HL-60/S4 (cell line): ENCODE data around the gene URGCP.
"Not testable (repeated sequence)": the region's sequence is repeated elsewhere in the genome, so short reads cannot be mapped to it uniquely, and the experiment has no call there.

Source experiments
- in situ Hi-C: fragments of 300-500 bp; cut with MboI; formaldehyde crosslinking; loops from 2 replicates; pipeline ENCODE4 v1.14.3; 2022; ENCODE audit warnings: low sequenced_read_pairs

Gene URGCP

DNA sequence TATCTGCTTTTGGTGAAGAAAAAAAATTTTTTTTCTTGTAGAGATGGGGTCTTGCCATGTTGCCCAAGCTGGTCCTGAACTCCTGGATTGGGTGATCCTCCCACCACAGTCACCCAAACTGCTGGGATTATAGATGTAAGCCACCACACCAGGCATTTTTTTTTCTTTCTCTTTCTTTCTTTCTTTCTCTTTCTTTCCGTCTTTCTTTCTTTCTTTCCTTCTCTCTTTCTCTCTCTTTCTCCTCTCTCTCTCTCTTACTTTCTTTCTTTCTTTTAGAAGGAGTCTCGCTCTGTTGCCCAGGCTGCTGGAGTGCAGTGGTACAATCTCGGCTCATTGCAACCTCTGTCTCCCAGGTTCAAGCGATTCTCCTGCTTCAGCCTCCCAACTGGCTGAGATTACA is 16.3 kb upstream of the URGCP start:
- in situ Hi-C loops: no loop called here

- in situ Hi-C loops: no loop called here
Observed at GRCh38 chr7:43921423-43921822, 15.0 kb upstream of the URGCP start.

- in situ Hi-C loops: no loop called here
Observed at GRCh38 chr7:43915907-43916306, 9.5 kb upstream of the URGCP start.

DNA sequence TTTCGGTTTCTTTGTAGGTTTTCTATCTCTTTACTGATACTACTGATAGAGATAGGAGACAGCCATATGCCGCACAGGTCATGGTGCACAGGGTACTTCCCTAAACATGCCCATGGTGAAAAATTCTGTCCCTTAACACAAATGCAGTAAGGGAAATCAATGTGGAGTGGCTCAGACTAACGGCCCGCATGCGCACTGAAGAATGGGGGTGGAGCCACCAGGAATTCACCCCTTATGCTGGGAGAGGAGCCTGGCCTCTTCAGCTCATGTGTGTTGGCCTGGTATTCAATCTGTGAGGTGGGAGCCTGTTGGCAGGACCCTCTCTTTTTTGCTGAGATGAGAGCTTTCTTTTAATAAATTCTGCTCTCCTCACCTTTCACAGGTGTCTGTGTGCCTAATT is 8.4 kb upstream of the URGCP start:
- in situ Hi-C loops: no loop called here

GRCh38 chr7:43905956-43906330 is 453 bp downstream of the URGCP start:
- in situ Hi-C loops: no loop called here

DNA sequence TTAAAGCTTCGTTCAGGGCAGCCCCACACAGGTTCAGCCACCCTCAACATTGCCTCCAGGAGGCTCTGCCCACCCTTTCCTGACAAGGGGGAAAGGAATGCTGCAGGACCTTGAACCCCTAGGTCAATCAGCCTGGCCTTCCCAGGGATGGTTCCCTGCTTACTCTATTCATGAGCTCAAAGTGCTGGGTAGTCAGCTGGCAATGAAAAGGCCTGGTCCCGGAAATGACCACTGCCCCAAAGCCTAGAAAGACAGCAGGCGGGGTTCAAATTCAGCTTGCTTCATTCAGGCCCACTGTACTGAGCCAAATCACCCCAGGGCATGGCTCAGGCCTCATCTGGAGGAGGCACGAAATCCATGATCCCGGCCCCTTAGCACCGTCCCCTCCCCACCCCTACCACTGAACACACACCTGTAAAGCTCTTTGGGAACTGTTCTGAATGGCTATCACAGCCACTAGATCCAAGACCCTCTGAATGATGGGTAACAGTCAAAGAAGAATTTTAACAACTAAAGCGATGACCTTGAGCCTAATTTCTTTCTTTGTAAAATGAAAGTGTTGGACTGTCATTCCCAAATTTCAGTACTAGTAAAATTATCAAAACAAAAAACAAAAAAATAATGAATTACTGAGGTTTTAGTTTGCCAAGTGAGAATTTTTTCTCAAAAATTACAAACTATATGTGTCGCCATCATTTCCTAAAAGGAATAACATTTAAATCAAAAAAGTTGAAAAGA is 1.0 kb downstream of the URGCP start:
- in situ Hi-C loops: no loop called here

DNA sequence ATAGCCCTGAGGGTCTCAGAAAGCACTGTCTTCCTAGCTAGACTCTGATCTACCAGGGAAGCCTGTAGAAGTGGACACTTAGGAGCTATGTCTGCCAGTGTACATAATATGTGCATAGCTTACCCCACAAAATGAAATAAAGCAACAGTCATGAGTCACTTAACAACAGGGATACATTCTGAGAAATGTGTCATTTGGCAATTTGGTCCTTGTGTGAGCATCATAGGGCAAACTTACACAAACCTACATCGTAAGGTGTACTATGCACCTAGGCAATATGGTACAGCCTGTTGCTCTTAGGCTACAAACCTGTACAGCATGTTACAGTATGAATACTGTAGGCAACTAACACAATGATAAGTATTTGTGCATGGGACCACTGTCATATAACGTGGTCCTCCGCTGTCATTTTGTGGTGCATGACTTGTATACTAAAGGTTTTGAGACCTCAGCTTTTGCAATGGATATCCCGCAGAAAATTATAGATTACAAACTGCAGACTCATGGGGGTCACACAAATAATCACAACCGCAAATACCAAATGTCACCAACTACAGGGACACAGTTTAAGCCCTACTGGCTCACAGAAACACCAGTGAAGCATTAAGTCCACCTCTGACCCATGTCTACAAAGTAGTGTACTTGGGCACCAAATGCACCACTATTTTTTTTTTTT is 1.7 kb downstream of the URGCP start:
- in situ Hi-C loops: no loop called here

DNA sequence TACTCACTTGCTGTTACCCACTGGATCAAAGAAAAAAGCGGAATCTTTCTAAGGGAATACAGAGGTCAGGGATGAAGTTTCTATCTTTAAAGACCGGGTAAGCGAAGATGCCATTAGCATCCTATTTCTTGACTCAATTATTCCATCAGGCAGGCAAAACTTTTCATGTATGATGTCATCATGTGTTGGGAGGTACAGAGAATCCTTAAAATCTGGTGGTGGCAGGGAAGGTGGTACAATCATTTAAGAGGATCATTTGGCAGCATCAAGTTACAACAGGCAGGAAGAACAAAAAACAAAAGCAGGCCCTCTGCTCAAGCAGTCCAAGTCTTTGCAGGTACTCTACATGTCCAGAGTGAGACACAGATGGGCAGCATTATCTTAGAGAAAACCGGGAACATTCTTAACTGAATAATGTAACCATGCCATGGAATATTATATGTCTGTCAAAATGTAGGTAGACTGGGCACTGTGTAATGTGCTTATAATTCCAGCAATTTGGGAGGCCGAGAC is 3.8 kb downstream of the URGCP start:
- in situ Hi-C loops: no loop called here

GRCh38 chr7:43898571-43898970 is 7.8 kb downstream of the URGCP start:
- in situ Hi-C loops: not testable (repeated sequence)

DNA sequence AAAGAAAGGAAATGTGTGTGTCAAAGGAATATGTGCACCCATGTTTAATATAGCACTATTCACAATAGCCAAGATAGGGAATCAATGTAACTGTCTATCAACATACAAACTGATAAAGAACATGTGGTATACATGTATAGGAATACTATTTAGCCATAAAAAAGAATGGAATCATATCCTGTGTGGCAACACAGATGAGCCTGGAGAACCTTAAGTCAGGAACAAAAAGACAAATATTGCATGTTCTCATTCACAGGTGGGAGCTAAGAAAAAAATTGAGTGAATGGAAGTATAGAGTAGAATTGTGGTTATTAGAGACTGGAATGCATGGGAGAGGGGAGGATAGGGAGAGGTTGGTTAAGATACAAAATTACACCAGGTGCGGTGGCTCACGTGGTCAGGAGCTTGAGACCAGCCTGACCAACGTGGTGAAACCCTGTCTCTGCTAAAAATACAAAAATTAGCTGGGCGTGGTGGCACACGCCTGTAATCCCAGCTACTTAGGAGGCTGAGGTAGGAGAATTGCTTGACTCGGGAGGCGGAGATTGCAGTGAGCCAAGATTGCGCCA is 10.5 kb downstream of the URGCP start:
- in situ Hi-C loops: no loop called here

DNA sequence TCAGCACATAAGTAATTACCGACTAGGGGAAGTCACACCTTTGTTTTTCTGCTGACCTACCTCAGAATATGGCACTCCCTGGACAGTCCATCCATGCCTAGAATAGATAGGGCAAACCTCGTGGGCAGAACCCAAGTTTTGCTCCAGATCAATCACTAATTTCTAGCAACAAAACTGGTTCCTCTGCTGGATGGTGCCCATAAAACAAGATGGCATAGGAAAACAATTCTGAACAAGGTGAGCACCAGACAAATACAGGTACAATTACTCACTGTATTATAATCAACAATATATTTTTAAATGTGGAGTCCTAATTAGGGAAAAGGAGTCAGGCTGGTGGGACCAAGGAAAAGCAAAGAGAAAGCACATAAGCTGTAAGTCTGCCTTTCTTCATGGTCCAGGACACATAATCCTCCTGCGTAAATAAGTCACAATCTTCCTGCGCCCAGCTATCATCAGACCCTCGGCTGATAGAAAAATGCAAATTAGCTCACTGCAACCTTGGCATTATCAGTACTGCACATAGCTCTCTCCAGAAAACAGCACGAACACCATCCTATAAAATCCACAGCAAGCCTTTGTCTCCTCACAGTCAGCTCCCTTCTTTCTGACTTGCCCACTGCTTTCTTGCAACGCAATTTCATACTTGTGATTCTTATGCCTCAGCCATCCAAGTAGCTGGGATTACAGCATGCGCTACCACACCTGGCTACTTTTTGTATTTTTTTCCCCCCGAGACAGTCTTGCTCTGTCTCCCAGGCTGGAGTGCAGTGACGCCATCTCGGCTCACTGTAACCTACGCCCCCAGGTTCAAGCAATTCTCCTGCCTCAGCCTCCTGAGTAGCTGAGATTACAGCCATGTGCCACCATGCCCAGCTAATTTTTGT is 15.1 kb downstream of the URGCP start:
- in situ Hi-C loops: no loop called here

- in situ Hi-C loops: no loop called here
Observed at GRCh38 chr7:43890468-43890867, 15.9 kb downstream of the URGCP start.

DNA sequence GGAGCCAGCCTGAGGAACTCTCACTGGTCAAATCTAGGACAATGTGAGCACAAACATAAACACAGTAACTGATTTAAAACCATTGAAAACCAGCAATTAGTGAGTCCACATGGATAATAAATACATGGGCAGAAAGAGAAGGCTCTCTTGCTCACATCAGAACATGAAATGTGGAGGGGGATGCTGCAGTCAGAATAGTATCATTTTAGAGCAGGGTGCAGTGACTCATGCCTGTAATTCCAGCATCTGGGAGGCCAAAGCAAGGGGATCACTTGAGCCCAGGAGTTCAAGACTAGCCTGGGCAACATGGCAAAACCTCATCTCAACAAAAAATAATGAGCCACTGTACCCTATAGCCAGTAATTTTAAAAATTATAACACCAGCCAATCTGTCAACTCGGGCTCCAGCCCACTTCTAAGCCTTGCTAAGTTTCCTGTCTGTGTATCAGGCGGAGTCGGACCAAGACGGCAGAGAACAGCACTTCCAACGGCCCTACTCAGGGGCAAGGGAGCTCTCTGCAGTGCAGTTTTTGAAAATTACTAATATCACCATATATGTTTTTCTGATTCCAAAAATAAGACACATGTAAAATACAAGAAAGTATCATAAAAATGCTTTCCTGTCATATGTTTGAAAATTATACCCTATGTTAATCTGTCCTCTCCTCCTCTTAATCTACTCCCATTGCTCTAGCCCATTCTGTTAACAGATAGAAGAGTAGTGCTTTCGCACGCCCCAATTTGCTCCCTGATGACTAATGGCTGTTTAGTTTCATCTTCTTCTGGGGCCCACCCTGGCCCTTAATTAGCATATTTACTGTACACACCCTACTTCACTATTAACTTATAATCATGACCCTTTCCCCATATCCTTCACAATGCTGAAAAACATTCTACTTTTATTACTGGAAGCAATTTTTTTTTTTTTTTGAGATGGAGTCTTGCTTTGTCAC is 17.1 kb downstream of the URGCP start:
- in situ Hi-C loops: no loop called here

DNA sequence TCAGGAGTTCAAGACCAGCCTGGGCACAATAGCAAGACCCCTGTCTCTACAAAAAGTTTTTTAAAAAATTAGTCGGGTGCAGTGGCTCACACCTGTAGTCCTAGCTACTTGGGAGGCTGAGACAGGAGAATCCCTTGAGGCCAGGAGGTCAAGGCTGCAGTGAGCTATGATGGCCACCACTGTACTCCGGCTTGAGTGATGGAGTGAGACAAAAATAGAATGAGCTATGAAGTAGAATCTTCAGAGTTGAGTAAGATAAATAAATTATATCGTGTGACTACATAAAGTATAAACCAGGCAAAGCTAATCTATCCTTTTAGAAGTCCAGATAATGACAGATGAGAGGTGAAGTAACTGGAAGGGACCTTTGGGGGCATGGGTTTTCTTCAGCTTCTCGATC is 21.8 kb downstream of the URGCP start:
- in situ Hi-C loops: no loop called here

GRCh38 chr7:43884209-43884608 is 22.2 kb downstream of the URGCP start:
- in situ Hi-C loops: no loop called here

DNA sequence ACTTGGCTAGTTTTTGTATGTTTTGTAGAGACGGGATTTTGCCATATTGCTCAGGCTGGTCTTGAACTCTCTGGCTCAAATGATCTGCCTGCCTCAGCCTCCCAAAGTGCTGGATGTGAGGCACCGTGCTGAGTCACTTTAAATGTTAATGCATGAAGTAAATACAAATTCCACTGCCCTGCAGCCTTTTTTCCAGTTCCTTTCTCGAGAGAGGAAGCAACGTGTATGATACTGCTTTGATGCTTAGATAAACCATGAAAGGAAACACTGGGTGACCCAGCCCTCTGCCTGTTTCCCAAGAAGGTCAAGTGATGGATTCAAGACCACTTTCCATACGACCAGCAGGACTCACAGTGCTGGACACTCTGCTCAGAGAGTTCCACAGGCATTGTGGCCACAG is 25.8 kb downstream of the URGCP start:
- in situ Hi-C loops: no loop called here

DNA sequence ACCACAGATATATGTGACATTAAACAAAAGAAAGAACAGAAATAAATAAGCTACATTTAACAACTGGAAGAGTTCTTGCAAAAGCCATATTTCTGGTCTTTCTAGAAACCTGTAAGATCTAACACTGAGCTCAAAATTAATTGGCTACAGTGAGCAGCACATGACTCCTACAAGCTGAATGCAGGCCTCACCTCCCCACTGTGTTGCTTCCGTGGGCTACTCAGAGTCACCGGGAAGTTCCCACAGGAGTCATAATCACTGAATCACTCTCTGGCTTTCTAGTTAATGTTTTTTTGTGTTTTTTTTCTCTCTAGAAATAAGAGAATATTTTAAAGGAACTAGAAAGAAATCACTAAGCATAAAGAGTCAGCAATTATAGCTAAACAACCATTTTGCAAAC is 26.9 kb downstream of the URGCP start:
- in situ Hi-C loops: no loop called here

DNA sequence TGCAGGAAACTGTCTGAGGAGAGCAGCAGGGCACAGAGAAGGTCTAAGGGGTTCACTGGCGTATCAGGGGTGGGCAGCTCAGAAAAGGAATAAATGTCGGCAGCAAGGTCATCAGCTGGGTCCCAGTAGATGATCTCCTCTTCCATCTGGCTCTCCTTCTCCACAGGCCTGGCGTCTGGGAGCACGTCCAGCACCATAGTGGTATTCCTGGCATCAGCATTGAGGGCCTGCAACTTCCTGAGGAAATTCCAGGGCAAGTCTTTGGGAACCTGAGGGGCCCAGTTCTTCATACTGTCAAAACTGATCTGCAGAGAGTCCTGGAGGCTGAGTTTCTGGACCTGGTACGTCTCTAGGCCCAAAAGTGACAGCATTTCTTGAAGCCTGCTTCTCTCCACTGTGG is 27.5 kb downstream of the URGCP start:
- in situ Hi-C loops: no loop called here

- in situ Hi-C loops: no loop called here
Observed at GRCh38 chr7:43877968-43878864, 28.2 kb downstream of the URGCP start.
